HG02970 (cell line): ENCODE data around the gene DIAPH2.

Experiments
- ATAC-seq: cut with Tn5 transposase; IDR thresholded peaks from one replicate; pipeline ENCODE4 v1.9.1; 2021; ENCODE audit warnings: mild to moderate bottlenecking, moderate library complexity, moderate number of reproducible peaks; ENCODE audit not compliant: unreplicated experiment, low FRiP score

The DIAPH2 gene

DNA sequence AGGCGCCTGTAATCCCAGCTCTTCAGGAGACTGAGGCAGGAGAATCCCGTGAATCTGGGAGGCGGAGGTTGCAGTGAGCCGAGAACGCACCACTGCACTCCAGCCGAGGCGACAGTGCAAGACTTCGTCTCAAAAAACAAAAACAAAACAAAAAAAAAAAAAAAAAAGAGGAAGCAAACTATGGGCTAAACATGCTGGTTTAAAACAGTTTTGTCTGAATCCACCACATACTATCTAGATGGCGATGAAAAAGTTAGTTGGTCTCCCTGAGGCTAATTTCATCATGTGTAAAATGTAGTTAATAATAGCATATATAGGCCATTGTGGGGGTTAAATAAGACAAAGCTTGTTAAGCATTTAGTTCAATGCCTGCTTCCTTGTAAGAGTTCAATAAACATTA, 650.2 kb downstream of the DIAPH2 start:
- ATAC-seq: no peak

DNA sequence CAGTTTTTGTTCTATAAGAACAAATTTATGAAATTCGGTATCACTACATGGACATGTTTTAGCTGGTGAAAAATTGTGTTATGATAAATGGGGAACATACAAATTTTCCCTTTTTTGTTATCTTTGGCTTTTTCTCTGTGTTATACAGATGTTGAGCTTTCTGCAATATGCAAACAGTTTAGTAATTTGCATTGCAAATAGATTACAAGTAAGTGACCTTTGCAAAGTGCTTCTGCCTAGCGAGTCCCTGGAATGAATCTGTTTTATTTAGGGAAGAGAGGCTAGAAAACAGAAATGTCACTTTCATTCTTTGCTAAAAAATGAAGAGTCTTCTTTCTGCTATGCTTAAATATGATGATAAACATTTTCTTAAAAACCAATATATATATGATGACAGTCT, 660.1 kb downstream of the DIAPH2 start:
- no peak for ATAC-seq

DNA sequence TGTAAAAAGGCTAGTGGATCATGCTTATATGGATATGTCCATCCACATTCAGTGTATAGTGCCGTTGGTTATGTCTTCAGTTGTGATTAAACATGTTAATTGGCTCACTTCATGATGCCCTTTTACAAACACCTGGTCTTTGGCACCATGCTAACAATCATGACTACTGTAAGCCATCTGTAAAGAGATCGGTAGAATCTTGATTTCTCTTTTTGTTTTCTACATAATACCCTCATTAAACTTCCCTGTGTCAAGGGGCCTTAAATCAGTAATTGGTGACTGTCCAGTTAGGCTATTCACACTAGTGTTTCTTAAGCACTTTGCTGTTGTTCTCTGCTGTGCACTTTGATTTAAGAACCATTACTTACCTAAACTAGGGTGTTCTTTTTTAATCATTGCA, 674.3 kb downstream of the DIAPH2 start:
- no peak for ATAC-seq

DNA sequence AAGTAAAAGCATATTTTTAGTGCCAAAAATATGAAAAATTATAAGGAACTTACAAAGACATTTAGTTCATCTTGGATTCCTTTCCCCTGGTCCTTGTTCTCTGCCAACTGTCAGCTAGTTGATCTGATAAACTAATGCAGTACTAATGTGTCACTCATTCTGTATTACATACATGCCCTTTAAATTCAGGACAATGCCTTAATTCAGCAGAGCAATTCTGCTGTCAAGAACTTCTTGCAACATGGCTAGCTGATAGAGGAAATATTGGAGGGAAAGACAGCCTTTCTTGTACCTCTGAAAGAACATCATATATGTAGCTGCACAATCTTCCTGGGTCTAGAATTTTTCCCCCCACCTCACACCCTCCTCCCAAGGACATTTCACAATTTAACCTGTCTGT, 679.2 kb downstream of the DIAPH2 start:
- no peak for ATAC-seq

DNA sequence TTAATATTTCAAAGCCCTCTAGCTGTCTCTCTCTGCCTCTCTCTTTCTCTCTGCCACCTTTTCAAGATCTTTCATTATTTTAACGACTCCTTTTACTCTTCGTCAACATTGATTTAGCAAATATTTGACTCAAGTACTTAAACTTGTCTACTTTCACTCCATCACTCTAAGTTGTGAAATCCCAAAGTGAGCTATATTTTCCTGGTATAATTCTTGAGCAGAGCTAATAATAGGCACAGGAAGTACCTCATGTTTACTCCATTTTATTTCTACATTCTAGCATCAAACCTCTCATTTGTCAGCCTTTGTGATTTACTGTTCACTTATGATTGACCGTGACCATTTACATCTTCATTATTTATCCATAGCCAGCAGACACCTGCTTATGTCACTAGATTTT, 681.6 kb downstream of the DIAPH2 start:
- no peak for ATAC-seq

DNA sequence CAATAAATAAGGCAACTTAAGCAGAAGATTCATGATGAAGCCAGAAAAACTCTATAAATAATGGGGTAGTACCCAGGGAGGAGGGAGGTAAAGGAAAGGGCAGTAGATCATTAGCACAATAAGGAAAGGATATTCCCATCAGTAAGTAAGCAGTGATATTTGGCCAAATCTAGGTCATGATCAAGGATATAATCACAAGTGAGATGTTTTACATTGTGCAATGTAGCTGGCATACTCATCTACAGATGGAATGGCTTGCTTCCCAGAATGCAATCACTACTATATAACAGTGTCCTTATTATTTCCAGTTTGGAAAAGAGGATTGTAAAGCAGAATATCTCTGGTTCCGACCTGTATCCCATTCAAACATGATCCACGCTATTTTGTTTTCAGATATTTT, 682.5 kb downstream of the DIAPH2 start:
- no peak for ATAC-seq

DNA sequence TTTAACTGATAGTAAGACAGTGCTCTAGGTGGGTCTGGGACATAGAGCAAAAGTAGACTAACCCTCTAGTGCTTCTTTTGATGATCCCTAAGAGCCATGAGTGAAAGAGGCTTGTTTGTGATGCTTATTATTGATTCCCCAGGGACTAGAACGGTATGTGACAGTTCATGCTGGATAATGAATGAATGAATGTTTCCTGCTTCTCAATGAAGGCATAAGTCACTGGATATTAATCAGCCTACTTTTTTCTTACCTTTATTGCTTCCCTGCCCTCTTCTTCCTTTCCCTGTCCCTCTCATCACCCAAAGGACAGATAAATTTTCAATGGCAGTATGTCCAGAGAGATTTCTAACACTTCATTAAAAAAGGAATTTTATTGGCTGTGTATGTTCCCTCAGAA, 685.3 kb downstream of the DIAPH2 start:
- ATAC-seq: no peak

DNA sequence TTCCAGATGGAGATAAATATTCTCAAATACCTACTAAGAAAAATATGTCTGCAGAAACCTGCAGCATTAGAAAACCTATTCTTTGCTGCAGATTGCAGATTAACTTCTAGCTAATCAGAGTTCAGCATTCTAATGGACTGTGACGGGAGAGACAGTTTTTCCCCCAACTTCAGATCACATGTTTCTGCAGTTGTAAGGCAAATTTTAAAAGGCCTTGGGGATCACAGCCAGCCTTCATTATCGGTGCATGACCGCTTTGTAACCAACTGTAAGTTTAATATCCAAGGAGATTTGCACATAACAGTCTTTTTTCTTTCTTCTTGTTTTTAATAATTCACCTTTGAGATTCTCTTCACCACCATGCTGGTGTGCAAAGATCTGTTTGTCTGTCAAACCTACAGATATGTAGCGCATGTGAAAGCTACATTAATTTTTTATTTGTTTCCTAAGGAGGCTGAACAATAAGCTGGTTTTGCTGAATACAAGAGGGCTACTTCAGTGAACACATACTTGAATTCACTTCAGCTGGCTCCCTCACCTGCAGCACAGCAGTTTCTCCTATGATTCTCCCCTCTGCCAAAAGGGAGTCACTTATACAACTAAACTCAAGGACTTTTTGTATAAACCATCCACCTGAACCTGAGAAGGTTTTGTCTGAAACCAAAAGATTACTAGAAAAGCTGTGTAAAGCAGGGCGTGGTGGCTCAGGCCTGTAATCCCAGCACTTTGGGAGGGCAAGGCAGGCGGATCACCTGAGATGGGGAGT, 687.5 kb downstream of the DIAPH2 start:
- no peak for ATAC-seq

DNA sequence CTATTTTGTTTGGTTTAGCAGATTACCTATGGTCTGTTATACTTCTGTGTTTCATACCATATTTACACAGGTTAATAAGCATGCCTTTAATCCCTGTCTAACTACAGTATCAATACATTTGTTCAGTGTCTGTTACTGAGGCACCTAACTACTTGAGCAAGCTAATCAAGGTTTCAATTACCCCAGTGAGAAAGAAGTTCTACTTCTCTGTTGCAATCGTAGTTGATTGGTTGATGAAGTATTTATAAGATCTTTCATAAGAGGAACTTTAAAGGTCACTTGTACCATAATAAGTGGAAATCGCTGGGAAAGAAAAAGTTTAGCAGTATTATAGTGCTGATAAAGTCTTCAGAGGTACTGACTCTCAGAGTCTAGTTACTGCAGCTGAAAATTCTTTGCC, 689.6 kb downstream of the DIAPH2 start:
- no peak for ATAC-seq

DNA sequence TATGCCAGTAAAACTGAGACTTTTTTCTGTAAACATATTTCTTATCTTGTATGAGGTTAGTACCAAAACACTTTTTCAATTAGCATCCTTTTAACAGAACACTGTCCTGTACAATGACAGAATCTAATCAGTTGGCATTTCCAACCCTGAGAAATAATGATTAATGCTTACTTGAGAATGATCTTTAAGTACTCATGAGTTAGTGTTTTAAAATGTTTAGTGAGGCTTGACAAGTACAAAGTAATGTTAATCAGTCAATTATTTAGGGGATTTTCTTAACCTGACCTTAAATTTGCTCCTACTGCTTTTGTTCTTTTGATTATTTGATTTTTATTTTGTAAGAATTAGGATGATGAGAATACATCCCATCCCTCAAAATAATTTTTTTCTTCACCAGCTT, 695.6 kb downstream of the DIAPH2 start:
- ATAC-seq: no peak

DNA sequence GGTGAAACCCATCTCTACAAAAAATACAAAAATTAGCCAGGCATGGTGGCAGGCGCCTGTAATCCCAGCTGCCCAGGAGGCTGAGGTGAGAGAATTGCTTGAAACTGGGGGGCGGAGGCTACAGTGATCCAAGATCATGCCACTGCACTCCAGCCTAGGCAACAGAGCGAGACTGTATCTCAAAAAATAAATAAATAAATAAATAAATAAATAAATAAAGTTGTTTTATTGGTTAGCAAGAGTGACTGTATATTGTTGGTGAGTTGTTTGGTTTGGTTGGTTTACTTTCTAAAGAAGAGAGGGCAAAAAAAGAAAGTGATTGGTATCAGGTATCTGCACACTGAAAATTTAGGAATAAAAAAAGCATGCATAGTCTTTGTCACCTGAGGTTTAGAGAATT, 700.0 kb downstream of the DIAPH2 start:
- ATAC-seq: no peak

DNA sequence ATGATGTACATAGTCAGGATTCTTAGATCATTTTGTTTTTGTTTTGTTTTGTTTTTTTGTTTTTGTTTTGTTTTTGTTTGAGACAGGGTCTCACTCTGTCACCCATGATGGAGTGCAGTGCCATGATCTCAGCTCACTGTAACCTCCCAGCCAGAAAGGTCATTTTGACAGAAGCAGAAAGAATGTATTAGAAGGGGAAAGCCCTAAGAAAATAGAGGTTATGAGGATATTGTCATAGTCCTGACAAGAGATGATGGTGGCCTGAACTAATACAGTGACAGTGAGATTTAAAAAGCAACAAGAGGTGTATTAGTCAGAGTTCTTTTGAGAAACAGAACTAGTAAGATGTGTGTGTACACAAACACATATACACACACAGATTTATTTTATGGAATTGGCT, 702.4 kb downstream of the DIAPH2 start:
- no peak for ATAC-seq

DNA sequence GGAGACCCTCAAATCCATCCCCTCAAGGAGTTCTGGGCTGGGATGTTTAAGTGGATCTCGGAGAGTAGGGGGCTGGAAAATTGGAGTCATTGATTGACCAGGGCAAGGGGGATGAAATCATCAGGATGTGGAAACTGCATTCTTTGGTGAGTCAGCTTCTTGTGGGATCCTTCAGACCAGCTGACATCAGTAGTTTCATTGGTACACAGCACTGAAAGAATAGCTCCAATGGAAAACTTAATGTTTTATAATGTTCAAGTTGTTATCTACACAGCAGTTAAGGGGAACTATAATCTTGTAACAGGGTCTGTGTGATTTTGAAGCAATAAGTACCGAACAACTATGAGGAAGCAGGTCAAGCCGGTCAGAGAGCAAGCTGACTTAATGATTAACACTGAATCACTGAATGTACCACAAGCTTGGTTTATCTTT, 705.1 kb downstream of the DIAPH2 start:
- ATAC-seq: no peak

DNA sequence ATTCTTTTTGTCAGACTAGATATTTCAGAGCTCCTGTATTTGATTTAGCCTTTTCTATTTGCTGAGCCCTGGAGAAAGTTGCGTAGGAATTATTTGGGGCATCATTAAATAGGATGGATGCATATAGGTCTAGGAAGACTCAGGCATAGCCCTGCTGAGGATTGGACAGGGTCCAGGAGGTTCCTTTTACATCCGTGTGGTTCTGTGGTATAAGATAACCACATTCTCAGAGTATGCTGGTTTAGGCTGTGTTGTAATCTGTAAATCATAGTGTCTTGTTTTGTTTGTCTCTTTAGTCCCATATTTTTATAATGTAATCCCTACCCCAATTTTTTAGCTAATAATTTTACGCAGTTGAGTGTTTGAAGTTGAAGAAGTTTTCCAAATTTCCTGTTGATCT, 712.7 kb downstream of the DIAPH2 start:
- no peak for ATAC-seq

DNA sequence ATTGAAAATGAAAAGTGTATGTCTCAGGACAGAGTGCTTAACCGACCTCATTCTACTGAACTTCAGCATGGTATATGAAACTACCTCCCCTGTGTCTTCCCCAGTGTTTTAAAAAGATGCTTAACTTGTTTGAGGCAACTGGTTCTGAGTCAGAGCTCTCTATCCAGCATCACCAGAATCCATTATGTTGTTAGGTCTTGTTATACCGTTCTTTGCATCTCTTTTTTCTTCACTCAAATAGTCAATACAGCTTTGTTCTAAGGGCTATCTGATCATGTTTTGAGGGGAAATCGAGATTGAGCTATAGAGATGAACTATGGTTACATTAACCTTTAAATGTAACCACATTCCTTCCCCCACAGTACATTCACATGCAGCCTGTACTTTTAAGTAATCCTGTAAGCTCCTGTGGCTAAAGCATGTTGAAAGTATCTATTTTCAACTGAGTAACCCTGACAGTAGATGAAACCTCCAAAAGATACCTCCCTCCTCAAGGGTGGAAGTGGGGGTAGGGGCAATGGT, 713.4 kb downstream of the DIAPH2 start:
- no peak for ATAC-seq

DNA sequence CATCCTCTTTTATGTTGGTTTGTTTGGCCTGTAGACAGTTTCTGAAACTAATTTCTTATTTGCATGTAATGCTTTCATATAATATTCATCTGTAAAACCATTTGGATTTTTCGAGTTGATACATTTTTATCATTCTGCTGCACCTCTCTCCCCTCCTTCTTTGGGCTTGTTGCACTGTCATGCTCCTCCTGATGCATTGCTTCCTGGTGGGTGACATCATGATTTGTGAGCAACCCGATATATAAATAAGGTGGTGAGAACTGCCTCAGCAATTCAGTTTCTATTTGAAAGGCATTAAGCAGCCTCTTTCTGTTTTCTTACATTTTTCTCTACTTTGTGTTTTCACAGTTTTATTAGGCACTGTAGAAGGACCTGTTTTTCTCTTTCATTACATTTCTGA, 714.8 kb downstream of the DIAPH2 start:
- no peak for ATAC-seq

DNA sequence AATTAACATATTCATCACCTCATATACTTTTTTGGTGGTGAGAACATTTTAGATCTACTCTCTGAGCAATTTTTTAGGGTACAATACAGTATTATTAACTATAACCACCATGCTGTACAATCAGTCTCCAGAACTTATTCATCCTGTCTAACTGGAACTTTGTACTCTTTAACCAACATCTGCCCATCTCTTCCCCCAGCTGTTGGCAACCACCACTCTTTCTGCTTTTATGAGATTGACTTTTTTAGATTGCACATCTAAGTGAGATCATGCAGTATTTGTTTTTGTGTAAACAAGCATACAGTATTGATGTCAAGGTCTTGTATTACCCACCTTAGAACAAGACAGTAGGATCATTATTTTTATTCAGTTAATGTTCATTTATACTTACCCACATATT, 715.9 kb downstream of the DIAPH2 start:
- ATAC-seq: no peak

DNA sequence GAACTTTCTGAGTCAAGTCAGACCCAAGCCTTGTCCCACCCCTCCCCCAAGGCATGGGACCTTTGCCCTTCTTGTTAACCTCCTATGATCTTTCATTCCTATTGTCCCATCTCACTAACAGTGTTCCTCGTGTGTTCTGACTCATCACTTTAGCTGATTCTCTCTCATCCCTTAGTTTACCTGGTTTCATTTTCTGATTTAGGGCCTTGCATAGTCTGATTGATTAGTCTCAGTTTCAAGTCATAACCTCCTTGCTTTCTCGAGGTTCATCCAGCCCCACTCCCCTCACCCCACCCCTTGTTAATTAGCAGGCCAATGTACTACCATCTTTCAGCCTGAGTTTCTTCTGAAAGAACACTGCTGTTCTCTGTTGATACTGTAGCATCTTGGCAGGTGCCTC, 716.5 kb downstream of the DIAPH2 start:
- ATAC-seq: no peak

DNA sequence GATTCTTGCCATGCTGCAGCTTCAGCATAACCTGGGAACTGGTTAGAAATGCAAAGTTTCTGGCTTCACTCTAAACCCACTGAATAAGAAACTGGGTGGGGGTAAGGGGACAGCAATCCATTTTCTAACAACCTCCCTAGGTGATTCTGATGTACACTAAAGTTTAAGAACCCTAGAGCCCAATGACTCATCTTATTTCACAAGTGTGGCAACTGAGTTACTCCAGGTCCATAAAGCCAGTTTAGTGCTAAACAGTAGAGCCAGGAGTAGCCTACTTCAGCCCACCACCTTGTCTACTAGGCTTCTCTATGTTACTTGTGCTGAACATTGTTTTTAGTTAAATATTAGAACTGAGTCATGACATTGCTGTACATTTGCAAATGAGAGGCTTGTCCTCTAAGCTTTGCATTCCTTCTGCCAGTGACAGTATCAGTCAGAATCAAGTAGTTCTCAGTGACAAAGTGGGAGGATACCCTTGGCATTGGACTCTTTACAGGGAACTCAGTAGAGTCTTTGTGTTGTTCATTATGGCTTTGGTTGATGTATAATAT, 717.0 kb downstream of the DIAPH2 start:
- ATAC-seq: no peak

DNA sequence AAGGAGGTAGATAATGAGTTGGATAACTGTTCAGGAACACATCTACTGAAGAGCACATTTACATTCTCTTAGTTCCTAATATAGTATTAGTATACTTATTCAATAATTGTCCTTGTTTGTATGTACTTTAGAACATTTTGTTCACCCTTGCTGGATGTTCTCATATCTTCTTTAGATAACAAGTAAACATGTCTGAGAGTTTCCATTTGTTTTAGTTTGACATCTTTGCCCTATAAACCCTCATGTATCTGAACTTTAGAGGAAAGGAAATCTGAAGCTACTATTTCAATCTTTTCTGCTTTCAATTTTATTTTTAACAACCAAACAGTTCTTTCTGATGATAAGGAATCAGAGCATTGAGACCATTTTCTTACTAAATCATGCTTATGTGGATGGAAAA, 717.7 kb downstream of the DIAPH2 start:
- no peak for ATAC-seq

DNA sequence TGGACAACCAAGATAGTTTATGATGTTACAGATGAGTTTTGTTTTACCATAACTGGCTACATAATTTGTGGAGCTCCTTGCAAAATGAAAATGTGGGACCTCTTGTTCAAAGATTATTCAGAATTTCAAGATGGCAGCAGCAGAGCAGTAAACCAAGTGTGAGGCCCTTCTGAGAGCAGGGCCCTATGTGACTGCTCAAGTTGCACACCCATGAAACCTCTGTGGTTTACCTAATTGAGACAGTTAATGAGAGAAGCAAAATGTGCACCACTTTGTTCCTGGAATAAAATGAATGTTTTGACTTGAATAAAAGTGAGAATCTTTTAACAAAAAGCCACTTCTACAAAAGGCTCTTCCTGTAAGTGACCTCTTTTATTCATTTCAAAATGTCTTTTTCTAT, 718.3 kb downstream of the DIAPH2 start:
- ATAC-seq: no peak

DNA sequence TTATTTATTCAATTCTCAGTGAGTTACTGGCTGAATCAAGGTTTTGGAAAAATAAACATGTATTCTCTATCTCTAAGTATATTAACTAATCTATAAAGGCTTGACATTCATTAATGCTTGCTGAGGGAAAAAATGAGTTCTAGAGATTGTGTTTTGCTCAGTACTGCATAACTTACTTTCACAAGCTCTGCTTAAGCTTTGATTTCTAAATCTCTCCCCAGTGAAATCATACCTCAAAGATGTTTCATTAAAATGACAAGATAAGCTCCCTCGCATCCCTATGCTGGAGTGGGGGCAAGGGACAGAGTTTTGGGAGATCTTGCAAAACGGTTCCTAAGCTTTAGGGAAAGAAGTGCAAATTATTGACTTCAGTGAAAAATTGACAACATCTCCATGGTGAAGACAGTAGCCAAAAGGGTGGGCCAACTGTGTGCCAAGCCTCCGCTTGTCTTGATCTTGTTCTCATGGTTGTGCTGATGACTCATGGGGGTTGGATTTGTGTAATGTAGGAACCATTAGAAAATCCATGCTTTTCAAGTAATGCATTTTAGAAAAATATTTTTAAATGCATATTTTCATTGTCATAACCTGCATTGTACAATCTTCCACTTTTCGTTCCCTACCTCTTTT, 720.5 kb downstream of the DIAPH2 start:
- no peak for ATAC-seq
